H1 (cell line): Measurements from ENCODE around the gene TRAF3IP3. TPM values are rescaled to one million over a fixed set of nuclear protein-coding genes. Genes with fewer than 3 reads are reported as not detected.

Source experiments
- CTCF ChIA-PET: fragments of 300-600 bp; sonication (Branson Sonifier 250); formaldehyde crosslinking; loops from one replicate; lab custom pipeline; 2021; ENCODE audit not compliant: partially characterized antibody; lab: Charles Lee
- POLR2A ChIA-PET: fragments of 300-600 bp; sonication (Branson Sonifier 250); formaldehyde crosslinking; loops from one replicate; lab custom pipeline; 2021; ENCODE audit warnings: inconsistent platforms; ENCODE audit not compliant: partially characterized antibody; lab: Charles Lee
- DNase-seq, 2 experiments: peaks; one replicate each; pipeline versions ENCODE4 v3.0.0 to v3.0.0-alpha.2; 2010 to 2022; ENCODE audit warnings: low spot score in 2 of 2, low read depth in 1 of 2, mixed read lengths in 1 of 2
- FAIRE-seq: peaks from 2 replicates; lab custom pipeline; 2011; peaks lifted over from hg19 to GRCh38; lab: Jason Lieb, UNC
- H2AFZ ChIP-seq: 2 replicates; pipeline ENCODE4 v1.8.1; 2012; ENCODE audit warnings: low read length, inconsistent platforms
- H2AK5ac ChIP-seq: 2 replicates; pipeline ENCODE4 v1.6.1; 2013; ENCODE audit warnings: low read depth, low read length
- H2BK120ac ChIP-seq: replicated peaks from 2 replicates; pipeline ENCODE3; 2013; ENCODE audit warnings: low read depth, low read length, inconsistent platforms
- H2BK12ac ChIP-seq: 2 replicates; pipeline ENCODE4 v1.6.1; 2013; ENCODE audit warnings: low read depth, low read length
- H2BK15ac ChIP-seq: 2 replicates; pipeline ENCODE4 v1.6.1; 2013; ENCODE audit warnings: low read length
- H2BK20ac ChIP-seq: 2 replicates; pipeline ENCODE4 v1.6.1; 2013; ENCODE audit warnings: low read length
- H2BK5ac ChIP-seq: 2 replicates; pipeline ENCODE4 v1.6.1; 2013; ENCODE audit warnings: low read depth, low read length
- H3K14ac ChIP-seq: 2 replicates; pipeline ENCODE4 v1.6.1; 2013; ENCODE audit warnings: inconsistent platforms; ENCODE audit not compliant: insufficient read length
- H3K18ac ChIP-seq: 2 replicates; pipeline ENCODE4 v1.6.1; 2013; ENCODE audit warnings: low read length; ENCODE audit errors: extremely low read depth
- H3K23ac ChIP-seq: 2 replicates; pipeline ENCODE4 v1.6.1; 2013; ENCODE audit warnings: inconsistent platforms; ENCODE audit not compliant: insufficient read length
- H3K23me2 ChIP-seq: 2 replicates; pipeline ENCODE4 v1.6.1; 2013; ENCODE audit warnings: low read depth, low read length
- H3K27ac ChIP-seq: 2 replicates; pipeline ENCODE4 v1.6.1; 2011; ENCODE audit warnings: low read depth, low read length, inconsistent platforms
- H3K27me3 ChIP-seq, 4 experiments: replicated peaks in 1 of 4; 1 replicate in 1 of 4; 2 replicates in 3 of 4; pipeline versions ENCODE4 v1.6.1 to v1.8.1; 2011 to 2013; ENCODE audit warnings: low read length in 3 of 4, mild to moderate bottlenecking in 3 of 4, inconsistent platforms in 2 of 4, mixed read lengths in 2 of 4, moderate library complexity in 1 of 4; ENCODE audit not compliant: control insufficient read depth in 3 of 4, insufficient read depth in 3 of 4; ENCODE audit errors: extremely low read depth in 1 of 4
- H3K36me3 ChIP-seq, 4 experiments: 2 replicates each; pipeline versions ENCODE4 v1.6.1 to v1.8.1; 2011 to 2013; ENCODE audit warnings: mild to moderate bottlenecking in 4 of 4, low read length in 3 of 4, moderate library complexity in 2 of 4, control low read depth in 1 of 4, inconsistent platforms in 1 of 4; ENCODE audit not compliant: insufficient read depth in 4 of 4, control insufficient read depth in 2 of 4
- H3K4ac ChIP-seq: replicated peaks from 2 replicates; pipeline ENCODE3; 2013; ENCODE audit warnings: low read length, low read depth, mixed read lengths, inconsistent platforms; ENCODE audit not compliant: insufficient read length
- H3K4me1 ChIP-seq, 4 experiments: replicated peaks in 1 of 4; 1 replicate in 1 of 4; 2 replicates in 3 of 4; pipeline versions ENCODE4 v1.6.1 to v1.8.1; 2011 to 2013; ENCODE audit warnings: low read length in 3 of 4, inconsistent platforms in 2 of 4, mixed read lengths in 1 of 4; ENCODE audit not compliant: insufficient read depth in 4 of 4, control insufficient read depth in 3 of 4
- H3K4me2 ChIP-seq, 2 experiments: 2 replicates each; pipeline versions ENCODE4 v1.6.1 to v1.8.1; 2011 to 2013; ENCODE audit warnings: low read depth in 2 of 2, low read length in 2 of 2, control low read depth in 1 of 2, inconsistent platforms in 1 of 2, mild to moderate bottlenecking in 1 of 2; ENCODE audit not compliant: insufficient read depth in 1 of 2
- H3K4me3 ChIP-seq, 4 experiments: fragments of 200-600, 300-600 bp in 1 of 4; sonication (generic), shearing (Covaris generic), sonication (Bioruptor Twin) in 1 of 4; 2 replicates each; pipeline versions ENCODE4 v1.5.1 to v1.8.1; 2011 to 2016; ENCODE audit warnings: low read length in 4 of 4, low read depth in 3 of 4, control low read depth in 2 of 4, inconsistent platforms in 2 of 4, mild to moderate bottlenecking in 2 of 4, mixed read lengths in 1 of 4, moderate library complexity in 1 of 4; ENCODE audit not compliant: insufficient read depth in 2 of 4; ENCODE audit errors: extremely low read depth in 1 of 4
- H3K56ac ChIP-seq: replicated peaks from 2 replicates; pipeline ENCODE3; 2013; ENCODE audit warnings: low read depth, mild to moderate bottlenecking, mixed read lengths, low read length, inconsistent platforms; ENCODE audit not compliant: insufficient read length
- H3K79me1 ChIP-seq: 2 replicates; pipeline ENCODE4 v1.6.1; 2013; ENCODE audit warnings: low read depth, low read length, control low read depth
- H3K79me2 ChIP-seq, 2 experiments: 2 replicates each; pipeline versions ENCODE4 v1.6.1 to v1.8.1; 2012 to 2013; ENCODE audit warnings: low read length in 2 of 2, mild to moderate bottlenecking in 2 of 2, inconsistent platforms in 1 of 2; ENCODE audit not compliant: insufficient read depth in 2 of 2, control insufficient read depth in 1 of 2
- H3K9ac ChIP-seq, 4 experiments: replicated peaks in 1 of 4; 1 replicate in 1 of 4; 2 replicates in 3 of 4; pipeline versions ENCODE4 v1.6.1 to v1.8.1; 2011 to 2013; ENCODE audit warnings: low read depth in 3 of 4, low read length in 3 of 4, control low read depth in 2 of 4, mild to moderate bottlenecking in 2 of 4, moderate library complexity in 2 of 4, inconsistent platforms in 1 of 4; ENCODE audit errors: extremely low read depth in 1 of 4
- H3K9me3 ChIP-seq, 2 experiments: 2 replicates each; pipeline versions ENCODE4 v1.6.1 to v1.8.1; 2012 to 2013; ENCODE audit warnings: mild to moderate bottlenecking in 2 of 2, moderate library complexity in 2 of 2, control low read depth in 1 of 2, inconsistent platforms in 1 of 2, low read depth in 1 of 2, low read length in 1 of 2, mixed read lengths in 1 of 2; ENCODE audit not compliant: insufficient read depth in 2 of 2
- H4K20me1 ChIP-seq, 2 experiments: replicated peaks in 1 of 2; 2 replicates each; pipeline versions ENCODE3 to v1.8.1; 2011 to 2013; ENCODE audit warnings: inconsistent platforms in 2 of 2, low read length in 2 of 2, mild to moderate bottlenecking in 1 of 2; ENCODE audit not compliant: insufficient read depth in 2 of 2, control insufficient read depth in 1 of 2
- H4K5ac ChIP-seq: 2 replicates; pipeline ENCODE4 v1.6.1; 2013; ENCODE audit warnings: low read length, low read depth, mixed read lengths, inconsistent platforms; ENCODE audit not compliant: insufficient read length
- H4K8ac ChIP-seq: 2 replicates; pipeline ENCODE4 v1.8.0; 2013; ENCODE audit warnings: mild to moderate bottlenecking, moderate library complexity, low read length, inconsistent platforms; ENCODE audit not compliant: insufficient read depth; ENCODE audit errors: extremely low read depth
- H4K91ac ChIP-seq: replicated peaks from 2 replicates; pipeline ENCODE3; 2013; ENCODE audit warnings: low read length, mixed read lengths, inconsistent platforms; ENCODE audit not compliant: insufficient read length
- HDAC6 ChIP-seq: IDR thresholded peaks from one replicate; pipeline ENCODE4 v1.7.1; 2012; ENCODE audit warnings: low read depth, mild to moderate bottlenecking, inconsistent platforms, low read length, moderate library complexity
- WGBS, 2 experiments: shearing (Covaris generic) in 1 of 2; methylation state at CpG; one replicate each; pipeline versions ENCODE4 v1.1.6 to v1.1.7; 2013 to 2015; ENCODE audit warnings: low lambda C conversion rate in 2 of 2, mixed read lengths in 2 of 2, inconsistent platforms in 1 of 2, low coverage in 1 of 2, missing lambda C conversion rate in 1 of 2; ENCODE audit not compliant: insufficient replicate concordance in 2 of 2, insufficient coverage in 1 of 2, insufficient read length in 1 of 2; ENCODE audit errors: extremely low coverage in 1 of 2, missing lambda C conversion rate in 1 of 2; 5-methylcytosine and 5-hydroxymethylcytosine counted together
- polyA plus RNA-seq, 7 experiments: library from polyadenylated mRNA; depleted of rRNA in 3 of 7; stranded (reverse) in 5 of 7; unstranded in 2 of 7; fragments of >200 nt in 5 of 7; fragments of 200-250 nt in 2 of 7; gene quantifications; 1 replicate in 5 of 7; 2 replicates in 1 of 7; 4 replicates in 1 of 7; pipeline versions ENCODE4 v1.2.1 to v1.2.3, GENCODE V29; 2011 to 2013; ENCODE audit warnings: missing spikeins in 2 of 7, mixed read lengths in 2 of 7
- total RNA-seq: library from RNA; stranded (reverse); fragmentation: NEBNext Ultra II Directional; extraction: Animal tissue kit (Norgen Biotek cat#: 25700); gene quantifications from 2 replicates; pipeline ENCODE4 v1.2.1, GENCODE V29; 2021

The TRAF3IP3 gene
- total and polyA plus RNA-seq, 2 of the 8 experiments (the other 6 are each of a cell fraction or from before 2014, with no cell fraction given) = not detected

DNA sequence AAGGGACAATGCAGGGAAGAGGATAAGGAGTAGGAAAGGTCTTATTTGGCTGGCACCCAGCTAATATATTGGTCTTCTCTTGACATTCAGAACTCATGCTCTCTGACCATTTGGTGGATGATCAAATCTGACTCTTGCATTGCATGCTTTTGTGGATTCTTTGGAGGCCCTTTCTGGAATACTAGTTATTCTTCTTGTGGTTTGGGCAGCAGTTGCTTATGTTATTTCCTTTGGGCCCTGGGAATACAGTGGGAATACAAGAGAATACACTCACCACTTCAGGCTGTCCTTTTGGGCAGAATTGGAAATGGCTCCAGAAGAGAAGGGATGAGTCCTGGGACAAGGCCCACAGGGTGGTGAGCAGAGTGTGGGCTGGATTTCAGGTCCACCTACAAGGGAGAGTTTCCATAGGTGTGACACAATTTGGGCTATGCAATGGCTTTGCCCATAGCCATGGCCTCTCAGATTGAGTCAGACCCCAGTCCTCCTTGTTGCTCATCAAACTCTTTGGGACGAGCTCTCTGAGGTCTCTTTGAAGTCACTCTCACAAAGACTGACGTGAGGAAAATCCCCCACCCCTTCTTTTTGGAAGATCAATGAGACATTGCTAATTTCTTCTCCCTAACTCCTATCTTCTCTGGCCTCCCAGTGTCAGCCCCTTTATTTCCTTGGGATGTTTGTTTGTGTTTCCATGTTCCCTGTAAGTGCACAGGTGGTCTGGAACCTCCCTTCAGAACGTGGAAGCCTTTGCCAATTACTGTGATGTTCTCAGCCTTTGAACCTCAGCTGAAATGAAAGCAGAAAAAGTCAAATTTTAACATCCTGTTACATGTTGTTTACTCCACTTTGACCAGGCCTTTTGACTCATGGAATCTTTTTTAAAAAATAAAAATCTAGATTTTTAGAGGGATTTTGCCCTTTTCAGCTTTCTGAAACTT lies 31.8 kb upstream of the TRAF3IP3 start:
- CTCF ChIA-PET = interaction anchor here (1.3 to 5.3 kb wide), 4 partner anchors 12 to 147 kb away, joined by 3 to 31 read pairs (median 6); partner anchors contain the start of gene HSD11B1
- H3K56ac ChIP-seq = no peak overlapping the region
- H3K14ac ChIP-seq = no peak overlapping the region
- H2BK120ac ChIP-seq = no peak overlapping the region
- no peaks in the 10 kb centered on the region for H3K9me3 ChIP-seq
- POLR2A ChIA-PET = no interaction called here
- H3K18ac ChIP-seq = no peak overlapping the region
- no peak overlapping the region for H2AFZ ChIP-seq
- FAIRE-seq (no peak), DNase-seq (no peak)
- 90% methylated on average over 3 of the region's 3 CpGs; no CpG with 5 or more reads in 1 of the 2 experiments for WGBS, 2 experiments
- H3K4me2 ChIP-seq = no peak overlapping the region
- no peak overlapping the region for H2BK12ac ChIP-seq
- no peaks in the 10 kb centered on the region; a peak in 1 of 7 replicates for H3K27me3 ChIP-seq
- no peak overlapping the region for H4K5ac ChIP-seq
- no peak overlapping the region for H3K9ac ChIP-seq
- TF ChIP-seq HDAC6 = no peak
- H2AK5ac ChIP-seq = no peak overlapping the region
- H4K8ac ChIP-seq = no peak overlapping the region
- no peaks in the 10 kb centered on the region for H3K23me2 ChIP-seq
- H3K27ac ChIP-seq = no peak overlapping the region
- H3K79me2 ChIP-seq = no peaks in the 10 kb centered on the region
- H2BK15ac ChIP-seq = no peak overlapping the region
- H2BK5ac ChIP-seq = no peak overlapping the region
- H4K91ac ChIP-seq = no peak overlapping the region
- H3K36me3 ChIP-seq = no peaks in the 10 kb centered on the region
- H3K79me1 ChIP-seq = no peaks in the 10 kb centered on the region
- no peak overlapping the region for H2BK20ac ChIP-seq
- no peak overlapping the region for H3K23ac ChIP-seq
- H4K20me1 ChIP-seq = no peaks in the 10 kb centered on the region
- H3K4me1 ChIP-seq = no peaks in the 10 kb centered on the region
- no peak overlapping the region for H3K4me3 ChIP-seq
- no peak overlapping the region for H3K4ac ChIP-seq
